ENCODE measurements around the gene WDR47.

The WDR47 gene

DNA sequence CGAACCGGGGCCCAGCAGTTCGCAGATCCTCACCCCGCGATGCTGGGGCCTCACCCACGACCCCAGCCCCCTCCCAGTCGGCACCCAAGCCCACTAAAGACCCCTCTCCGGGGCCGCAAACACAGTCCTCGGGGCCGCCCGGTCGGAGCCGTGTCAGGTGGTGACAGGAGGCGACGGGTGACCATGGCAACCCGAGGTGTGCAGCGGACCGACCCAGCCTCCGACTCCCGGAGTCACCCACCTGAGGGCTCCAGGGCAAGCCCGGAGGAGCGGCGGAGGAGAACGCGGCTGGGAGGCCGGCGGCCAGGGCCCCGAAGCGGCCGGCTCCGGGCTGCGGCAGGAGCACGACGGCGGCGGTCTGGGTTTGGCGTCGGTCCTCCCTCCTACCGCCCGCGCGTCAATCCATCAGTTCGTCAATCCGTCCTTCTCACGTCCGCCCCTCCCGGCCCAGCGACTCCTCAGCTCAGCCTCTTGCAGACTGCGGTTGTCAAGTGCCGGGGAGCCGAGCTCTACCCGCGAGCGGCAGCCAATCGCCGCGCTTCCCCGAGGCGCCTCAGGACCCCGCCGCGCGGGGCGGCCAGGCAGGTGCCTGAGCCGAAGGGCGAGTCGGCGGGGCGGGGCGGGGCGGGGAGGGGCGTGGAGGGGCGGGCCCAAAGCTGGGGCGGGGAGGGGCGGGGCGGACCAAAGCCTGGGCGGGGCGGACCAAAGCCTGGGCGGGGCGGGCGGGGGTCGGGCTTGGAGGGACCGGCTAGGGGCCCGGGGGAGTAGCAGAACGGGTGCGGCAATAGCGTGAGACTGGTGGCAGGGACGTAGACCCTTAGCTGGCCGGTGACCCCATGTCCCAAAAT lies at the start of gene WDR47:
Gene WDR47 (minus strand): TSS at position 482 of the 848 bp plus-strand sequence. CDS start 18,590 bp downstream, outside the sequence.
- TF ChIP-seq CTCF (IDR thresholded peaks at IDR 0.05; ENCODE audit: borderline replicate concordance, insufficient read depth, low read depth, low read length) = no peak
- peak within 1 kb of the TSS; percentile 100 for H3K4me3 ChIP-seq (ENCODE audit: low read depth, low read length)

GRCh38 chr1:109091078-109091838 lies 49.4 kb upstream of the WDR47 start:
- H3K4me3 ChIP-seq (ENCODE audit: low read depth, low read length) = peak overlapping the region; percentile 81
- no peak for TF ChIP-seq CTCF (IDR thresholded peaks at IDR 0.05; ENCODE audit: borderline replicate concordance, insufficient read depth, low read depth, low read length)

- H3K4me3 ChIP-seq (ENCODE audit: low read depth, low read length) = peak within 1 kb of the TSS; percentile 81
- no peak for TF ChIP-seq CTCF (IDR thresholded peaks at IDR 0.05; ENCODE audit: borderline replicate concordance, insufficient read depth, low read depth, low read length)
These were observed 48.5 kb upstream of the WDR47 start, which contains the start of gene TMEM167B for GRCh38 chr1:109090196-109091077. Gene TMEM167B, plus strand, starts transcription at chr1:109090764. Its CDS starts 109 bp downstream, at chr1:109090873.

DNA sequence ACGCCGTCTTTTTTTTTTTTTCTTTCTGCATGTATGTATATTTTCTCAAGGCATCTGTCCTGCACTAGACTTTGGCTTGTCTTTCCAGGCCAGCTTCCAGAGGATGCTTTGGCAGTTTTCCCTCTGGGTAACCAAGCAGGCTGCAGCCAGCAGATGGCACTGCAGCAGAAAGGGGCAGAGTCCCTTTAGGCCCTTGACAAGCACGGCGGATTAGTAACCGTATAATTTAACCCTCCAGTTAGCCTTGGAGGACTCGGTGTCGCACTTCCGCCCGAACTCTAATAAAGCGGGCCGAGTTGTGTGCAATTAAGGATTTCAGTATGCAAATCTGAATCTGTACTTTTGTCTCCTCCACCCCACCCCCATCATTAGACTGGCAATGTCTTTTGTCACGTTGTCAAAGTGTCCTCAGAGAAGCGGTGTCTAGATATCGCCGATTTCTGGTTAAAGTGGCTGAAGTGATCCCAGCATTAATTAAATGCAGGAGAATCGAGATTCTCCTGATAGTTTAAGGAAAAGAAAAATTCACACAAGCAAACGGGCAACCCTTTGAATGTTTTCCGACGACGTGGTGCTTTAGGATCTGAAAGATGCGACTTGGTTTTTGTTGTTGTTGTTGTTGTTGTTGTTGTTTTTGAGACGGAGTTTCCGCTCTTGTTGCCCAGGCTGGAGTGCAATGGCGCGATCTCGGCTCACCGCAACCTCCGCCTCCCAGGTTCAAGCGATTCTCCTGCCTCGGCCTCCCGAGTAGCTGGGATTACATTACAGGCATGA lies 47.5 kb upstream of the WDR47 start:
- TF ChIP-seq CTCF (IDR thresholded peaks at IDR 0.05; ENCODE audit: borderline replicate concordance, insufficient read depth, low read depth, low read length) = peak; percentile 46; the same call in 1 of the 2 replicates
- H3K4me3 ChIP-seq (ENCODE audit: low read depth, low read length) = no peak overlapping the region

DNA sequence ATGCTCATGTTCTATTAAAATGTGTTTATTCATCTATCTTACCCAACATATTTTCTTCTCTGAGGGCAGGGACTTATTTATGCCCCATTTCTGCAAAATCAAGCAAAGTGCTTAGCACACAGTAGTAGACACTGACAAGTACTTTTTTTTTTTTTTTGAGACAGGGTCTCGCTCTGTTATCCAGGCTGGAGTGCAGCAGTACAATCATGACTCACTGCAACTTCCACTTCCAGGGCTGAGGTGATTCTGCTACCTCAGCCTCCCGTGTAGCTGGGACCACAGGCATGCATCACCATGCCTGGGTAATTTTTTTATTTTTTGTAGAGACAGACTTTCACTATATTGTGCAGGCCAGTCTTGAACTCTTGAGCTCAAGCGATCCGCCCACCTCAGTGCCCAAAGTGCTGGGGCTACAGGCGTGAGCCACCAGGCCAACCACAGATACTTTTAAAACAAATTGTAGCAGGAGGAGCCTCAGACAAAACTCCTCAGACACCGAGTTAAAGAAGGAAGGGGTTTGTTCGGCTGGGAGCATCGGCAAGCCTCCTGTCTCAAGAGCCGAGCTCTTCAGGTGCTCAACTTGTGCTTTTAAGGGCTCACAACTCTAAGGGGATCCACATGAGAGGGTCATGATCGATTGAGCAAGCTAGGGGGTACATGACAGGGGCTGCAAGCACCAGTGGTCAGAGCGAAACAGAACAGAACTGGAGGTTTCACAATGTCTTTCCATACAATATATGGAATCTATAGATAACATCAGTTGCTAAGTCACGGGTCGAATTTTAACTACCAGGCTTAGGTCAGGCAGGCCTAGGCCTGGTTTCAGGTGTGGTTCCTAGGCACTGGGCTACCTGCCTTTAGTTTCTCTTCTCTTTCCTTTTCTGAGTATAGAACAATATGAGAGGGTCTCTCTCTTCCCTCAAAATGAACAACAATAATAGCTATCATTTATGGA lies 42.9 kb upstream of the WDR47 start:
- no peak overlapping the region for H3K4me3 ChIP-seq (ENCODE audit: low read depth, low read length)
- TF ChIP-seq CTCF (IDR thresholded peaks at IDR 0.05; ENCODE audit: borderline replicate concordance, insufficient read depth, low read depth, low read length) = no peak

Measured in GM12875 (cell line).